Astrocyte of the cerebellum (primary cell): Measurements from ENCODE around the gene AIFM2.
"Not testable (repeated sequence)": the region's sequence is repeated elsewhere in the genome, so short reads cannot be mapped to it uniquely, and the experiment has no call there.

Source experiments
- DNase-seq: peaks from one replicate; pipeline ENCODE4 v3.0.0-alpha.2; 2011; ENCODE audit warnings: low read depth
- H3K4me3 ChIP-seq: 2 replicates; pipeline ENCODE4 v1.5.1; 2011; ENCODE audit warnings: mild to moderate bottlenecking, low read depth, low read length, moderate library complexity
- CTCF ChIP-seq: IDR thresholded peaks from 2 replicates; pipeline ENCODE4 v1.5.1; 2012; ENCODE audit warnings: low read length, low read depth, moderate library complexity, mild to moderate bottlenecking; ENCODE audit errors: missing control alignments
- in situ Hi-C: cut with HindIII; loops from 2 replicates; pipeline ENCODE4 v1.10.0; 2017; ENCODE audit warnings: low sequenced_read_pairs

The AIFM2 gene

GRCh38 chr10:70132098-70133029, at the start of gene AIFM2:
Gene AIFM2, minus strand, starts transcription at chr10:70132825. Its CDS starts 8,741 bp downstream, at chr10:70124084.
- in situ Hi-C loops = no loop called here
- no peak for DNase-seq
- H3K4me3 ChIP-seq = peak within 1 kb of the TSS; percentile 55
- TF ChIP-seq CTCF = no peak

- DNase-seq, in situ Hi-C loops, H3K4me3 ChIP-seq: not testable (repeated sequence)
Observed at GRCh38 chr10:70179209-70179608, 46.6 kb upstream of the AIFM2 start.

- no peak for DNase-seq
- TF ChIP-seq CTCF = no peak
- H3K4me3 ChIP-seq = no peak overlapping the region
- in situ Hi-C loops = no loop called here
Observed at GRCh38 chr10:70178139-70178725, 45.6 kb upstream of the AIFM2 start.

GRCh38 chr10:70176441-70176840, 43.8 kb upstream of the AIFM2 start:
- H3K4me3 ChIP-seq = no peak overlapping the region
- DNase-seq = no peak
- no peak for TF ChIP-seq CTCF
- in situ Hi-C loops = no loop called here

- no peak overlapping the region for H3K4me3 ChIP-seq
- TF ChIP-seq CTCF = no peak
- no peak for DNase-seq
- in situ Hi-C loops = no loop called here
Observed at GRCh38 chr10:70175516-70175915, 42.9 kb upstream of the AIFM2 start.

GRCh38 chr10:70174058-70174741, 41.6 kb upstream of the AIFM2 start:
- no peak for DNase-seq
- no peak for TF ChIP-seq CTCF
- in situ Hi-C loops = no loop called here
- H3K4me3 ChIP-seq = no peak overlapping the region
